PC-3 (cell line): ENCODE results near the gene FANCC. TPM values are rescaled to one million over a fixed set of nuclear protein-coding genes. Genes with fewer than 3 reads are reported as not detected.

Experiments used
- ATAC-seq: fragments of 200-7000 bp; cut with Tn5 transposase; 2 replicates; pipeline ENCODE4 v1.9.1; 2020; ENCODE audit warnings: mild to moderate bottlenecking, moderate library complexity
- BruUV-seq: library from RNA; stranded (reverse); fragments of 400-500 nt; replicated peaks from 2 replicates; lab custom pipeline; 2021; lab: Mats Ljungman, UMichigan
- CTCF ChIA-PET: fragments of 300-600 bp; sonication (Branson Sonifier 250); formaldehyde crosslinking; loops from one replicate; lab custom pipeline; 2022; ENCODE audit warnings: antibody characterized with exemption; lab: Charles Lee
- POLR2A ChIA-PET: fragments of 300-600 bp; sonication (Branson Sonifier 250); formaldehyde crosslinking; loops from one replicate; lab custom pipeline; 2022; ENCODE audit warnings: antibody characterized with exemption; ENCODE audit not compliant: unreplicated experiment; lab: Charles Lee
- DNase-seq: peaks from one replicate; pipeline ENCODE4 v3.0.0-alpha.2; 2015
- H2AFZ ChIP-seq: fragments of 300-600 bp; sonication (generic); 2 replicates; pipeline ENCODE4 v1.6.0; 2016; ENCODE audit warnings: antibody characterized with exemption, low read length
- H3F3A ChIP-seq: fragments of 300-600 bp; sonication (generic); one replicate; pipeline ENCODE4 v1.6.0; 2017; ENCODE audit warnings: antibody characterized with exemption, low read length, control low read depth, mild to moderate bottlenecking; ENCODE audit not compliant: unreplicated experiment
- H3K27ac ChIP-seq: fragments of 300-600 bp; sonication (generic); 2 replicates; pipeline ENCODE4 v1.5.1; 2016; ENCODE audit warnings: mild to moderate bottlenecking, low read length
- H3K27me3 ChIP-seq: fragments of 300-600 bp; sonication (generic); 2 replicates; pipeline ENCODE4 v1.6.1; 2016; ENCODE audit warnings: low read length, mixed read lengths
- H3K36me3 ChIP-seq: fragments of 300-600 bp; sonication (generic); 2 replicates; pipeline ENCODE4 v1.6.1; 2016; ENCODE audit warnings: low read depth, mixed run types, low read length, mixed read lengths
- H3K4me1 ChIP-seq: fragments of 300-600 bp; sonication (generic); 2 replicates; pipeline ENCODE4 v1.5.1; 2016; ENCODE audit warnings: low read length; ENCODE audit not compliant: insufficient read depth
- H3K4me2 ChIP-seq: fragments of 300-600 bp; sonication (generic); 2 replicates; pipeline ENCODE4 v1.6.0; 2016; ENCODE audit warnings: low read length
- H3K4me3 ChIP-seq: fragments of 300-600 bp; sonication (generic); 2 replicates; pipeline ENCODE4 v1.5.1; 2016; ENCODE audit warnings: mild to moderate bottlenecking, low read length, mixed read lengths
- H3K79me2 ChIP-seq: fragments of 300-600 bp; sonication (generic); 2 replicates; pipeline ENCODE4 v1.6.1; 2017; ENCODE audit warnings: low read length, mixed read lengths
- H3K9ac ChIP-seq: fragments of 300-600 bp; sonication (generic); 2 replicates; pipeline ENCODE4 v1.6.0; 2016; ENCODE audit warnings: mild to moderate bottlenecking, low read length
- H3K9me2 ChIP-seq: fragments of 300-600 bp; sonication (generic); replicated peaks from 2 replicates; pipeline ENCODE4 v1.6.1; 2016; ENCODE audit warnings: mixed run types, low read length, mixed read lengths
- H3K9me3 ChIP-seq: fragments of 300-600 bp; sonication (generic); 2 replicates; pipeline ENCODE4 v1.6.1; 2016; ENCODE audit warnings: low read length, mixed read lengths
- H4K20me1 ChIP-seq: fragments of 300-600 bp; sonication (generic); 2 replicates; pipeline ENCODE4 v1.6.1; 2016; ENCODE audit warnings: low read length, mixed read lengths
- CTCF ChIP-seq: fragments of 300-600 bp; sonication (generic); conservative IDR thresholded peaks from 2 replicates; pipeline ENCODE4 v1.5.1; 2017; ENCODE audit warnings: antibody characterized with exemption, low read depth, mild to moderate bottlenecking, low read length
- EZH2 ChIP-seq: fragments of 300-600 bp; sonication (generic); IDR thresholded peaks from one replicate; pipeline ENCODE4 v1.6.1; 2017; ENCODE audit warnings: antibody characterized with exemption, mild to moderate bottlenecking, low read length; ENCODE audit not compliant: unreplicated experiment
- EZH2phosphoT487 ChIP-seq: fragments of 300-600 bp; sonication (generic); IDR thresholded peaks from 2 replicates; pipeline ENCODE4 v1.6.1; 2018; ENCODE audit warnings: mild to moderate bottlenecking, antibody characterized with exemption, low read length, borderline replicate concordance
- intact Hi-C: fragments of 100-400 bp; cut with micrococcal nuclease; formaldehyde crosslinking; loops from 2 replicates; pipeline ENCODE4 v1.9.0; 2023
- total RNA-seq: library from RNA; depleted of rRNA; stranded (reverse); fragments of >200 nt; gene quantifications from 2 replicates; pipeline ENCODE4 v1.2.3, GENCODE V29; 2014

Gene FANCC
- total RNA-seq, 1 experiment from 2014 or later: 6.9 TPM

- Histone ChIP-seq H3K4me3 (no peak overlapping the region), H3K36me3 (no peaks in the 10 kb centered on the region), H3K9ac (no peak overlapping the region), H3K79me2 (no peaks in the 10 kb centered on the region), H3F3A (no peaks in the 10 kb centered on the region), H4K20me1 (no peaks in the 10 kb centered on the region), H3K27ac (no peak overlapping the region), H2AFZ (no peak overlapping the region), H3K27me3 (no peaks in the 10 kb centered on the region), H3K4me2 (no peak overlapping the region), H3K9me2 (no peaks in the 10 kb centered on the region), H3K9me3 (no peaks in the 10 kb centered on the region), H3K4me1 (no peaks in the 10 kb centered on the region)
- ATAC-seq: no peak
- ChIA-PET CTCF (no interaction called here), POLR2A (no interaction called here)
- intact Hi-C loops: no loop called here
- TF ChIP-seq EZH2phosphoT487 (no peak), CTCF (no peak), EZH2 (no peak)
- no peak for DNase-seq
- no TSS peak for BruUV-seq
Measured at GRCh38 chr9:95365766-95366165, 48.3 kb upstream of the FANCC start.

- Histone ChIP-seq H3K9me3 (no peaks in the 10 kb centered on the region), H3K4me1 (no peaks in the 10 kb centered on the region), H3F3A (no peaks in the 10 kb centered on the region), H3K9me2 (no peaks in the 10 kb centered on the region), H3K9ac (no peak overlapping the region), H3K27me3 (no peaks in the 10 kb centered on the region), H3K4me2 (no peak overlapping the region), H3K36me3 (no peaks in the 10 kb centered on the region), H3K27ac (no peak overlapping the region), H4K20me1 (no peaks in the 10 kb centered on the region), H3K79me2 (no peaks in the 10 kb centered on the region), H2AFZ (no peak overlapping the region), H3K4me3 (no peak overlapping the region)
- intact Hi-C loops: no loop called here
- no TSS peak for BruUV-seq
- TF ChIP-seq EZH2phosphoT487 (no peak), EZH2 (no peak), CTCF (no peak)
- CTCF ChIA-PET: no interaction called here
- ATAC-seq: no peak
- POLR2A ChIA-PET: interaction anchor here (0.7 kb wide), 1 partner anchor 20 kb away, joined by 5 read pairs; no protein-coding TSS in a partner anchor
- no peak for DNase-seq
Measured at GRCh38 chr9:95363051-95363841, 45.7 kb upstream of the FANCC start.

- no peak for DNase-seq
- no peaks in the 10 kb centered on the region for H3K27me3 ChIP-seq
- POLR2A ChIA-PET: no interaction called here
- H3K4me3 ChIP-seq: no peak overlapping the region
- H4K20me1 ChIP-seq: no peaks in the 10 kb centered on the region
- H3F3A ChIP-seq: no peaks in the 10 kb centered on the region
- intact Hi-C loops: no loop called here
- TF ChIP-seq EZH2 (no peak), CTCF (no peak), EZH2phosphoT487 (no peak)
- no peaks in the 10 kb centered on the region for H3K79me2 ChIP-seq
- no peak overlapping the region for H3K27ac ChIP-seq
- H3K9me2 ChIP-seq: no peaks in the 10 kb centered on the region
- CTCF ChIA-PET: no interaction called here
- BruUV-seq: no TSS peak
- no peaks in the 10 kb centered on the region; the same call in 1 of the 2 replicates for H3K4me1 ChIP-seq
- H3K9me3 ChIP-seq: no peaks in the 10 kb centered on the region
- no peak overlapping the region for H2AFZ ChIP-seq
- ATAC-seq: no peak
- H3K4me2 ChIP-seq: no peak overlapping the region
- H3K36me3 ChIP-seq: no peaks in the 10 kb centered on the region
- no peak overlapping the region for H3K9ac ChIP-seq
Measured at GRCh38 chr9:95360866-95361265, 43.4 kb upstream of the FANCC start.
